T-helper 17 cell (primary cell): ENCODE data around the gene OSBPL1A. TPM values are rescaled to one million over a fixed set of nuclear protein-coding genes. Genes with fewer than 3 reads are reported as not detected.
"Not testable (repeated sequence)": the region's sequence is repeated elsewhere in the genome, so short reads cannot be mapped to it uniquely, and the experiment has no call there.

ENCODE experiments used
- ATAC-seq: fragments of 150-1000 bp; cut with Tn5 transposase; 2 replicates; pipeline ENCODE4 v1.10.0; 2021; ENCODE audit warnings: mild to moderate bottlenecking, moderate library complexity
- DNase-seq, 3 donors: peaks; one replicate each; pipeline versions ENCODE4 v3.0.0 to v3.0.0-alpha.2; 2020 to 2021
- H3K9me3 ChIP-seq: one replicate; pipeline ENCODE4 v1.7.0; 2013; ENCODE audit warnings: low read length, mild to moderate bottlenecking; ENCODE audit not compliant: control insufficient read depth, poor library complexity, severe bottlenecking
- H3K27ac Mint-ChIP-seq: one replicate; pipeline ENCODE4 v1.8.0; 2022; ENCODE audit warnings: mild to moderate bottlenecking, moderate library complexity, mixed read lengths
- H3K27me3 Mint-ChIP-seq: one replicate; pipeline ENCODE4 v1.8.0; 2022; ENCODE audit warnings: mixed read lengths
- H3K36me3 Mint-ChIP-seq: one replicate; pipeline ENCODE4 v1.8.0; 2022; ENCODE audit warnings: low read depth, mixed read lengths
- H3K4me1 Mint-ChIP-seq: one replicate; pipeline ENCODE4 v1.8.0; 2022; ENCODE audit warnings: mild to moderate bottlenecking, mixed read lengths
- H3K4me3 Mint-ChIP-seq: one replicate; pipeline ENCODE4 v1.8.0; 2022; ENCODE audit warnings: mild to moderate bottlenecking, moderate library complexity, mixed read lengths
- total RNA-seq, 4 donors: library from RNA in 2 of 4; stranded (reverse) in 2 of 4; gene quantifications; one replicate each; pipeline ENCODE4 v1.2.3 and lab custom pipeline; 2022 to 2026

OSBPL1A gene
- total RNA-seq, 2 donors from 2014 or later: 6.8 to 7.1 TPM

DNA sequence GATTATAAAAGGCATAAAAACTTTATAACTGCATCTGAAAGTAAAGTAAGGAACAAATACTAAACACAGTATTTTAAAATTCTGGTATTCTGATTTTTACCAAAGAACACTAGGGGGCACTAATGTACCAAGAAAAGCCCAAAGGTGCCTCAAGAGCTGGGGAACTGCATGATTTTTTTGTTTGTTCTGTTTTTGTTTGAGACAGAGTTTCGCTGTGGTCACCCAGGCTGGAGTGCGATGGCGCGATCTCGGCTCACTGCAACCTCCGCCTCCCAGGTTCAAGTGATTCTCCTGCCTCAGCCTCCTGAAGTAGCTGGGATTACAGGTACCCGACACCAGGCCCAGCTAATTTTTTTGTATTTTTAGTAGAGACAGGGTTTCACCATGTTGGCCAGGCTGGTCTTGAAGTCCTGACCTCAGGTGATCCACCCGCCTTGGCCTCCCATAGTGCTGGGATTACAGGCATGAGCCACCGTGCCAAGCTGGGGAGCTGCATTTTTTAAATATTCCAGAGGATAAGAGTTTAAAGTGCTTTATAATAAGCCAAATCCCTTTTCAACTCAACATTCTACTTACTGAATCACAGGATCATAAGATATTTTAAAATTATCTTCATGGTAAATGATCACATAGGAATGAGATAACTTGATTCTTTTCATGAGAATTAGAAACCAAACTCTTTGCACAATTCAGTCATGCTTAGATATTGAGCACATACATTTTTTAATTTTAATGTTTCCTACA lies 37.7 kb downstream of the OSBPL1A start:
- ATAC-seq: peak; percentile 61
- H3K36me3 Mint-ChIP-seq: not testable (repeated sequence)

DNA sequence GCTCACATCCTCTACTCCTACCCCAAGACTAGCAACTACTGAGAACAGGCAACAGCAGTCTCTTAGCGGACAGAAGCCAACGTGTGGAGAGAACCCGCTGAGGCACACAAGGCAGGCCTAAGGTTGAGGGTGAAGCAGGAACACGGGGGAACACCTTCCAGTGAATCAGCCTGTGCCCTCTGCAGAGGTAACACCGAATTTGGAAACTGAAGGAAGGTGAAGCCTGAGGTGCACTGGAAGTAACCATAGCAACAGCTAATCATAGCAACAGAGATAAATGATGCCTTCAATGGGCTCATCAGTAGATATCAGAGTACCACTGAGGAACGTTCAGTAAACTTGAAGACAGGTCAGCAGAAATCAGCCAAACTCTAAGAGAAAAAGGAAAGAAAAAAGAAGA lies 43.3 kb downstream of the OSBPL1A start:
- no peak overlapping the region for H3K27ac Mint-ChIP-seq

More for the DNA sequence above, 37.7 kb downstream of the OSBPL1A start:
- not testable (repeated sequence) for H3K27ac Mint-ChIP-seq, H3K4me3 Mint-ChIP-seq, DNase-seq, H3K4me1 Mint-ChIP-seq, H3K27me3 Mint-ChIP-seq, H3K9me3 ChIP-seq

DNA sequence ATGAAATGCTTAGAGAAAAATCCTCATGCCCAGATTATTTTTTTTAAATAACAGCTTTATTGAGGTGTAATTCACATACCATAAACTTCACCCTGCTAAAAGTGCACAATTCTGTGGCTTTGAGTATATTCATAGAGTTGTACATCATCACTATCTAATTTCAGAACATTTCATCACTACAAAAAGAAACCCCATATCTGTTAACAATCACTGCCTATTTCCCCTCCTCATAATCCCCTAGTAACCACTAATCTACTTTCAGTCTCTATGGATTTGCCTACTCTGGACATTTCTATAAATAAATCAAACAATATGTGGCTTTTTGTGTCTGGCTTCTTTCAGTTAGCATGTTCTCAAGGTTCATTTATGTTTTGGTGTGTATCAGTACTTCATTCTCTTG lies 51.4 kb downstream of the OSBPL1A start:
- H3K4me1 Mint-ChIP-seq: peaks cover 3% of the 10 kb centered on the region
- peaks cover 5% of the 10 kb centered on the region for H3K36me3 Mint-ChIP-seq
- ATAC-seq: no peak
- H3K27ac Mint-ChIP-seq: peak overlapping the region; percentile 19
- no peak for DNase-seq
- H3K27me3 Mint-ChIP-seq: peaks cover 4% of the 10 kb centered on the region
- H3K4me3 Mint-ChIP-seq: no peak overlapping the region
- H3K9me3 ChIP-seq: no peaks in the 10 kb centered on the region

More for the DNA sequence above, 43.3 kb downstream of the OSBPL1A start:
- ATAC-seq (no peak), DNase-seq (no peak)
- Mint-ChIP-seq H3K4me3 (no peak overlapping the region), H3K36me3 (no peaks in the 10 kb centered on the region), H3K4me1 (no peaks in the 10 kb centered on the region), H3K27me3 (no peaks in the 10 kb centered on the region)
- no peaks in the 10 kb centered on the region for H3K9me3 ChIP-seq

DNA sequence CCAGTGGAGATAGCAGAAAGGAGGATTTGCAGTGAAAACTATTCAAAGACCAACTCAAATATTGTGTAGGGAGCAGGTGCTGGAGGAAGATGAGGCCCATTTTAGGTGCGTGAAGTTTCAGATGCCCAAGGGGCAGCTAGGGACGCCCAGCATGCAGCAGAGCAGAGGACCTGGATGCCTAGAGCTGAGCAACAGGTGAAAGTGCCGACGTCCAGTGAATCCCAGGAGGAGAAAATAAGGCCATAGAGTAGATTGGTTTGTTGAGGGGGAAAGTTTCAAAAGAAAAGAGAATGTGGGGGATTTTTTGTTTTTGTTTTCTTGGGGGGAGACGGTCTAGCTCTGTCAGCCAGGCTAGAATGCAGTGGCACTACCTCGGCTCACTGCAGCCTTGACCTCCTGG lies 53.1 kb downstream of the OSBPL1A start:
- peaks cover 4% of the 10 kb centered on the region for H3K27me3 Mint-ChIP-seq
- peaks cover 3% of the 10 kb centered on the region for H3K4me1 Mint-ChIP-seq
- ATAC-seq: no peak
- DNase-seq: no peak
- peaks cover 5% of the 10 kb centered on the region for H3K36me3 Mint-ChIP-seq
- no peaks in the 10 kb centered on the region for H3K9me3 ChIP-seq
- no peak overlapping the region for H3K27ac Mint-ChIP-seq
- H3K4me3 Mint-ChIP-seq: no peak overlapping the region

DNA sequence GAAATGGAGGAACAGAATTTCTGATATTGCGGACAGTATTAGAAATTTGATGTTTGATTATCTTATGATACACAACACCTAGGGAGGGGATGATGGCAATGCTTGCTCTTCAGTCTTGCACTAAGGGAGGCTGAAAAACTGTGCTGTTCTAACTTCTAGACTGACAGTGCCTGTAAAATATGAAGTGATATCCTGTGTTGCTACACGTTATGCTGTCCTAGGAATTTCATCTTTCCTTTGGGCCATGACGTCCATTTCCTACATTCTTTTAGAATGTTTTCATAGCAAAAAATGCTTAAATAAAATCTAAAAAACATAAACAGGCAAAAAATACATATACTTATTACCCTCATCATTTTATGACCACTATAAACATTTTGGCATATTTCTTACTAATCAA lies 55.3 kb downstream of the OSBPL1A start:
- Mint-ChIP-seq H3K4me1 (peaks cover 3% of the 10 kb centered on the region), H3K36me3 (peaks cover 5% of the 10 kb centered on the region), H3K27me3 (peaks cover 4% of the 10 kb centered on the region), H3K4me3 (no peak overlapping the region), H3K27ac (no peak overlapping the region)
- no peaks in the 10 kb centered on the region for H3K9me3 ChIP-seq
- DNase-seq (no peak), ATAC-seq (no peak)

DNA sequence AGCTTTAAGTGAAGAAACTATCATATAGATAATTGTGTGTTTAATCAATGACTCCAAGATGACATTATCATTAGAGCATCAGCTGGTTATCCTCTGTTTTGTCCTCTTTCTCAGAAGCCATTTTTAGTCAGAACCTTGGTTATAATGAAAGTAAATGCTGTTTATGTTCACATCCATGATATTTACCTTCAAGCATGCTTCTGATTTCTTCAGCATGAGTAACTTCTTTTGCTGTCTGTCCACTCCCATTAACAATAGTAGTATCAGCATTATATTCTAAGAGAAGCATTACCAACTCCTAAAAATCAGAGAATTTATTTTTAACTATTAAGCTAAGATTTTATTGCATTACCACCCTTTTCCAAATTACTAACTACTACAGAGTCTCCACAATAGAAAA lies 56.3 kb downstream of the OSBPL1A start:
- no peak overlapping the region for H3K4me3 Mint-ChIP-seq
- no peak overlapping the region for H3K27ac Mint-ChIP-seq
- no peaks in the 10 kb centered on the region for H3K9me3 ChIP-seq
- H3K4me1 Mint-ChIP-seq: peaks cover 2% of the 10 kb centered on the region
- H3K27me3 Mint-ChIP-seq: peaks cover 4% of the 10 kb centered on the region
- ATAC-seq: no peak
- DNase-seq: no peak
- peaks cover 4% of the 10 kb centered on the region for H3K36me3 Mint-ChIP-seq

DNA sequence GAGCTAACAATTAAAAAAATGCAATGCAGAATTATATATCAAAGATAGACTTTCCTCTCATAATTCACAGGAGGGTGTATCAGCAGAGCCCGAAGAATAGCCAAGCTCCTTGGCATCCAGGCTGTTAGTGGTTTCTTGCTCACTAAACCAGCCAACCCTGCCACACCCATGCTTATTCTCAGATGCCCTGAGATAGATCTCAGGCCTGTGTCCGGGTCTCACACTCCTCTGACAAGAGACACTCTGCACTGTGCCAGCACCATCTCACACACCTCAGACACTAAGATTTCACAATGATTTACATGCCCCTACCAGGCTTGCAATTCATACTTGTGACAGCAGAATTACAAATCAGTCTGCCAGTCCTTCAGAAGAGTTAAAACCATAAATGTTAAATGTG lies 64.5 kb downstream of the OSBPL1A start:
- H3K9me3 ChIP-seq: no peaks in the 10 kb centered on the region
- Mint-ChIP-seq H3K27ac (no peak overlapping the region), H3K4me1 (no peaks in the 10 kb centered on the region), H3K36me3 (peaks cover 2% of the 10 kb centered on the region), H3K4me3 (no peak overlapping the region), H3K27me3 (no peaks in the 10 kb centered on the region)
- ATAC-seq (no peak), DNase-seq (no peak)

DNA sequence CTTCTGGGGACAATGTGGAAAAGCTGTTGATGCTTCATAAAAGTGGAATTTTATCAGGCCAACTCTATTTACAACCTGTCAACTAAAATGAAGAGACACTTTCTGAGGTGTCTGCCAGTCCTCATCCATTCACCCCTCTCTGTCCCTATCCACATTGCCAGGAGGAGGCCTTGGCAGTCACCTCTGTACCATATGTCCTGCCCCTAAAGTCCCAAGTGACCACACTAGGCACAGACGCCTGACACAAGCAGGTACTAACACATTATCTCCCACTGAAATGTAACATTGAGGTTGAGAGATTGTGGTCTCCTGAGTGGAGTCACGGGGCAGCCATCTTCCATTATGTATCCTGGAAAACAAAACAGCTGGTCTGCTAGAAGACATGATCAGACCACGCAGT lies 71.4 kb downstream of the OSBPL1A start:
- H3K36me3 Mint-ChIP-seq: no peaks in the 10 kb centered on the region
- H3K27ac Mint-ChIP-seq: no peak overlapping the region
- ATAC-seq (no peak), DNase-seq (no peak)
- no peaks in the 10 kb centered on the region for H3K4me1 Mint-ChIP-seq
- H3K4me3 Mint-ChIP-seq: no peak overlapping the region
- no peaks in the 10 kb centered on the region for H3K27me3 Mint-ChIP-seq
- no peaks in the 10 kb centered on the region for H3K9me3 ChIP-seq

DNA sequence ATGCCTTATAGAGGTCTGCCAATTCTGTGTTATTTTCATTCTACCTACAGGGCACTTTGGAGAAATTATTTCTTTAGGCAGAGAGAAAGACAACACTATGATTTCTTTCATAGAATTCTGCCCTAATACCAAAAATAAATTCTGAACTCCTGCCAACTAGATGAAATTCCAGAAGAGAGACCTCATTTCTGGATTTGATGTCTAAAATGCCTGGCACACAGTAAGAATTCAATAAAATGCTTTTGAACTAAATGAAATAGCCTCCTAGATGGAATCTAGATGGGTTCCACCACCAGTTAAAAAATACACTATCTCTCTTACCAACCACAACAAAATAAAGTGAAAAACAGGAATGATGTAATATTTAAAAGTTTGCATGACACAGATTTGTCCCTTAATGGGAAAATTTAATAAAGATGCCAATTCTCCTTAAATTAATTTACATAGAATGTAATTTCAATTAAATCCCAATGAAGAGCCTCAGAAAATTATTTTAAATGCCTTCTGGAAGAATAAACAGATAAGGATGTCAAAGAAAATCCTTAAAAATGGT lies 75.0 kb downstream of the OSBPL1A start:
- Mint-ChIP-seq H3K4me3 (no peak overlapping the region), H3K4me1 (no peaks in the 10 kb centered on the region), H3K27ac (no peak overlapping the region), H3K27me3 (no peaks in the 10 kb centered on the region), H3K36me3 (no peaks in the 10 kb centered on the region)
- DNase-seq (no peak), ATAC-seq (no peak)
- H3K9me3 ChIP-seq: no peaks in the 10 kb centered on the region

DNA sequence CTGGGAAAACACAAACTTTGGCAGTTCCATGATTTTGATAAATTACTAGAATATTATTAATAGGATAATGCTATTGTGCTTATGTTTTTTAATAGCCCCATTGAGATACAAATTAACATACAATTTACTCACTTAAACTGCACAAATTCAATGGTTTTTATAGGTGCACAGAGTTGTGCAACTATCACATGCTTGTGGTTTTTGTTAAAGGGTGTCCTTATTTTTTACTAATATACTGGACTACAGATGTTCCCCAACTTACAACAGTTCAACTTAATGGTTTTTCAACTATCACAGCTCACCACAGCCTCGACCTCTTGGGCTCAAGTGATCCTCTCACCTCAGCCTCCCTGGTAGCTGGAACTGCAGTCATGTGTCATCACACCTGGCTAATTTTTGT lies 76.6 kb downstream of the OSBPL1A start:
- DNase-seq: no peak
- Mint-ChIP-seq H3K36me3 (no peaks in the 10 kb centered on the region), H3K27ac (no peak overlapping the region), H3K4me3 (no peak overlapping the region), H3K27me3 (no peaks in the 10 kb centered on the region), H3K4me1 (no peaks in the 10 kb centered on the region)
- ATAC-seq: no peak
- no peaks in the 10 kb centered on the region for H3K9me3 ChIP-seq

DNA sequence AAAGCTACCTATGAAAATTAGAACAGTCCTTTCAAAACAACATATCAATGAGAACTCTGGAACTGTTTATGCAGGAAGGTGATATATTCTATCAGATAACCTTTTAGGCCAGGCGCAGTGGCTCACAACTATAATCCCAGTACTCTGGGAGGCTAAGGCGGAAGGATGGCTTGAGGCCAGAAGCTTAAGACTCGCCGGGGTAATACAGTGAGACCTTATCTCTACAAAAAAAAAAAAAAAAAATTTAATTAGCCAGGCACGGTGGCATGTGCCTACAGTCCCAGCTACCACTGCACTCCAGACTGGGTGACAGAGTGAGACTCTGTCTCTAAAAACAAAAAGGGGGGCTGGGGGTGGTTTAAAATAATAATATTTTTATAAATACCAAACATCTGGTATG lies 77.9 kb downstream of the OSBPL1A start:
- no peak overlapping the region for H3K4me3 Mint-ChIP-seq
- DNase-seq: no peak
- no peaks in the 10 kb centered on the region for H3K4me1 Mint-ChIP-seq
- H3K36me3 Mint-ChIP-seq: no peaks in the 10 kb centered on the region
- H3K27ac Mint-ChIP-seq: no peak overlapping the region
- ATAC-seq: no peak
- H3K9me3 ChIP-seq: no peaks in the 10 kb centered on the region
- H3K27me3 Mint-ChIP-seq: no peaks in the 10 kb centered on the region

DNA sequence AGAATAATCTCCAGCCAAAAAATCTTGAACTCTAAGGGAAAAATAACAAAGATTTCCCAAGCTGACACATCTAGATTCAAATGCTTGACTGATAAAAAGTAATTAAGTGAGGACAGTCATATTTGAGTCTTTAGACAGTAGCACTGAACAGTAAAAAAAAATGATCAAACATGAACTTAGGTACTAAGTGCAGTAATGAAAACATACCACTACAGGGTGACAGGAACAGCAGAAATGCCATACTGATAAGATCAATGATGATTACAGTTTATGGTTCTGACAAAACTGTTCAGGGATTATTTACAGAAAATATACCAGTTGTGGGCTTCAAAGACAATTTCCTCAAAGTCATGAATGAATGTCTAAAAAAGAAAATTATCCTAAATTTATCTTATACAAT lies 80.3 kb downstream of the OSBPL1A start:
- Mint-ChIP-seq H3K27ac (no peak overlapping the region), H3K27me3 (no peaks in the 10 kb centered on the region), H3K4me3 (no peak overlapping the region)

DNA sequence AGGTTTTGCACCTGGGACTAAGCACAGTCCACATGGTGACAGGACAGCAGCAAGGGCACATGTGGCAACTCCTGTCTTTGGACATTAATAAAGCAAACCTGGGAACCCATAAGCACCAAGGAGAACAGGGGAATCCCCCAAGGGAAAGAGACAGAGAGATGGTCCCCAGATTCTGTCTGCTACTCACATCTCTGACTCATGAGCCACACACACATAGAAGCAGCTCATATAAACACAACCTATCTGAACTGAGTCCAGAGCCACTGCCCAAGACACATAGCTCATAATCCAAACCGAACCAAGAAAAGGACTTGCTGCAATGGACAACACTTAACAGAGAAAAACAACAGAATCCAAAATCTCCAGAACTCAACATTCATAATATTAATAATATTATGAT lies 82.5 kb downstream of the OSBPL1A start:
- no peak overlapping the region for H3K27ac Mint-ChIP-seq
- no peak for DNase-seq
- ATAC-seq: no peak
- no peaks in the 10 kb centered on the region for H3K36me3 Mint-ChIP-seq
- no peaks in the 10 kb centered on the region for H3K27me3 Mint-ChIP-seq
- no peak overlapping the region for H3K4me3 Mint-ChIP-seq
- no peaks in the 10 kb centered on the region for H3K9me3 ChIP-seq
- no peaks in the 10 kb centered on the region for H3K4me1 Mint-ChIP-seq

More for the DNA sequence above, 80.3 kb downstream of the OSBPL1A start:
- Mint-ChIP-seq H3K4me1 (no peaks in the 10 kb centered on the region), H3K36me3 (no peaks in the 10 kb centered on the region)
- DNase-seq: no peak
- ATAC-seq: no peak
- H3K9me3 ChIP-seq: no peaks in the 10 kb centered on the region

DNA sequence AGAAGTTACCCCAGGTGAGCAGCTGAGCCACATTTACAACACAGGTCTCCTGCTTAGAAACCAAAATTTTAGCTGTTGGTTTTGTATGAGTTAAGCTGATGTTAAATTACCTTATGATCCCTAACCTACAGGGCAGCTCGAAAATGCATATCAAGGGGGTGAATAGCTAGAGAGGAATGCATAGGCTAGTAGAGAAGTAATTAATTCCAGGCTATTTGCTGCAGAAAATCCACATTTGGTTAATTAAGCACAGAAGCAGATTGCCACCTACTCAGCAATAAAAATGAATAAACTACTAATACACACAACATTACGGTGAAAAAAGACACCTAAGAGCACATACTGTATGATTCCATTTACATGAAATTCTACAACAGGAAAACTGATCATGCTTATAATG lies 91.4 kb downstream of the OSBPL1A start:
- no peak for DNase-seq
- Mint-ChIP-seq H3K36me3 (no peaks in the 10 kb centered on the region), H3K27ac (no peak overlapping the region), H3K4me1 (no peaks in the 10 kb centered on the region), H3K27me3 (no peaks in the 10 kb centered on the region), H3K4me3 (no peak overlapping the region)
- no peak for ATAC-seq
- H3K9me3 ChIP-seq: no peaks in the 10 kb centered on the region
